Measurements from ENCODE around the gene TBC1D1.
A peak's percentile ranks its signal among the peaks of the same experiment; 100 is the strongest.
"Not testable (repeated sequence)": the region's sequence is repeated elsewhere in the genome, so short reads cannot be mapped to it uniquely, and the experiment has no call there.

The TBC1D1 gene

DNA sequence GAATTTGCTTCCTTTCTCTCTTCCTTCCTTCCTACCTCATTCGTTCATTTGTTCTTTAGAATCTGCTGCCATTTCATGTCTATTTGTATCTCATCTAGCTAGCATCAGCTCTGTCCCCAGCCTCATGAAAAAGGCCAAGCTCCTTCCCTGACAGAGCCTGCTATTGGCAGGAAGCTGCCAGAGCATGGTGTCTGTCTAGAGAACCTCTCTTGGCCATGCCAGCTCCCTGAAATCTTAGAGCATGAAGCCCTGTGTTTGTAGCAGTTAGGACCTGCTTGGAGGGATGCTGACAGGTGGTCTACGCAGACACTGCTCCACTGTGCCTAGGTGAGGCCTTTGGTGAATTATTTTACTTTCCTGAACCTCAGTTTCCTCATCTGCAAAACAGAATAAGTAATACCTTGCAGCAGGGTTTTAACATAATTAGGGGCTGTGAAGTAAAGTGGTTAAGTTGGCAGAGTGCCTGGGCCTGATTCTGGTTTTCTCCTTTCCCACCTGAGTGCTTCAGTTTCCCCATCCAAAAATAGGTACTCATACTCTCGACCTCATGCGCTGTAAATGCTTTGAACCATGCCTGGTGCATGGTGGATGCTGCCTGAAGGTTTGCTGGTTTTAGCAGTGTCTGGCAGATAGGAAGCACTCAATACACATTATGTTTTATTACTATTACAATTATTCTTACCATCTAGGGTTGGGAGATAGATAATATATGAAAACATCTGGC, 74.0 kb downstream of the TBC1D1 start:
- DNase-seq (ENCODE audit: low read depth in 2 of 2): no peak

DNA sequence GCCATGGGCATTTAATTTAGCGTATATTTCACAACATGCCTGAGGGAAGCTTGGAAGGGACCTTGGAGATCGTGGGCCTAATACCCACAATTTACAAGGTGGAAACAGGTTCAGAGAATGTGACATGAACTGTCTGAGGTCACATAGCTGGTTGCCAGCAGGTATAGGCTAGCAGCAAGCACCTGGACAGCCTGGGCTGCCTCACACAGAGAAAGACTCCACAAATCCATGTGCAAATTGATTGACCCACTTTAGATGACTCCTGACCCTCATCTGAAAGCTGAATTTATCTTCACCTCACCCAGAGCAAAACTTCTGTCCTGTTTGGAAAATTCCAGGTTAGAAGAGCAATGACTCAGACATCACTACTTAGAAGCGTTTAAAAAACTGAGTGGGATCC, 75.2 kb downstream of the TBC1D1 start:
- DNase-seq (ENCODE audit: low read depth in 2 of 2): no peak

- no peak for DNase-seq (ENCODE audit: low read depth in 2 of 2)
Observed at GRCh38 chr4:37967736-37968135, 76.9 kb downstream of the TBC1D1 start.

- no peak for DNase-seq (ENCODE audit: low read depth in 2 of 2)
Observed at GRCh38 chr4:37968747-37969146, 77.9 kb downstream of the TBC1D1 start.

DNA sequence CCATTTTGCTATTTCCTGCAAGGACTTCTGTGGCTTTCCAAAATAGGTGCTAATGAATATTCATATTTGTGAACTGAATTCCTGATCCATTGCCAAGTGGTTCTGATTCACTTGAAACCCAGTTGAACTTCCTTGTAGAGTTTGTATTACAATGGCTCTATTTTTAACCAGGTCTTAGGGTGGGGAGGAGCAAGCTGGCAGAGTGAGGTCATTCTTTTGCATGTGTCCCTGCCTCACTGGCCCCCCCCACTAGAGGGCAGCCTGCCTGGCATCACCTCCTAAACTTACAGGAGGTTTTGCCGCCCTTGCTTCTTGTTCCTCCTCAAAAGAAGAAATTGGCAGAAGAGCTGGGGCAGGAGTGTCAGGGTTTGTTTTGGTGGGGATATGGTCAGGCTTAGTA, 79.8 kb downstream of the TBC1D1 start:
- peak; percentile 16 to 53 for DNase-seq (ENCODE audit: low read depth in 2 of 2)

DNA sequence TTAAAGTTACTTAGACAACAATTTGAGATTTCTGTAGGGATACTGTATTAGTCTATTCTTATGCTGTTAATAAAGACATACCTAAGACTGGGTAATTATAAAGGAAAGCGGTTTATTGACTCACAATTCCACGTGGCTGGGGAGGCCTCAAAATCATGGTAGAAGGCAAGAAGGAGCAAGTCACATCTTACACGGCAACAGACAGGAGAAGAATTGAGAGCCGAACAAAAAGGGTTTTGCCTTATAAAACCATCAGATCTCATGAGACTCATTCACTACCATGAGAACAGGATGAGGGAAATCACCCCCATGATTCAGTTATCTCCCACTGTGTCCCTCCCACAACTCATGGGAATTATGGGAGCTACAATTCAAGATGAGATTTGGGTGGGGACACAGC, 80.3 kb downstream of the TBC1D1 start:
- DNase-seq (ENCODE audit: low read depth in 2 of 2): no peak

- DNase-seq (ENCODE audit: low read depth in 2 of 2): no peak
Observed at GRCh38 chr4:37973441-37973840, 82.6 kb downstream of the TBC1D1 start.

- DNase-seq (ENCODE audit: low read depth in 2 of 2): not testable (repeated sequence)
Observed at GRCh38 chr4:37975321-37975822, 84.5 kb downstream of the TBC1D1 start.

GRCh38 chr4:37976507-37976906, 85.6 kb downstream of the TBC1D1 start:
- no peak for DNase-seq (ENCODE audit: low read depth in 2 of 2)

GRCh38 chr4:37976991-37977470, 86.1 kb downstream of the TBC1D1 start:
- peak; percentile 62 to 68 for DNase-seq (ENCODE audit: low read depth in 2 of 2)

- peak; percentile 61 to 66 for DNase-seq (ENCODE audit: low read depth in 2 of 2)
Observed at GRCh38 chr4:37977471-37978247, 86.8 kb downstream of the TBC1D1 start.

- DNase-seq (ENCODE audit: low read depth in 2 of 2): peak; percentile 20 to 21
Observed at GRCh38 chr4:37978248-37978924, 87.5 kb downstream of the TBC1D1 start.

DNA sequence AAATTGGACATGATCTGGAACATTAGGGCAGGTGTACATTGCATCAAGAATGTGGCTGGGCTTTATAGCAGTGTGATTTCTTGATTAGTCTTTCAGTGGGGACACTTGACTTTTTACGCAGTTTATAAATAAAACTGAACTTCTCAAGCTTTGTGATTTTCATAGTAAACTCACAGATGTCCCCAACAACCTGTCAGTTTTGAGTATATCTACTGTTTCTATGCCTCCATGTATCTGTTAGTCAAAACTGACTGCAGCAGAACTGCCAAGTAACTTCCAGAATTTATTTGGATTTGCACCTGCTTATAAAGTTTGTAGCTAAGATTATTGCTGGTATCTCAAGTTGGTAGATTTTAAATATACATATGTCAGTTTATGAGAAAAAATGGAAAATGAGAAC, 89.4 kb downstream of the TBC1D1 start:
- DNase-seq (ENCODE audit: low read depth in 2 of 2): no peak

DNA sequence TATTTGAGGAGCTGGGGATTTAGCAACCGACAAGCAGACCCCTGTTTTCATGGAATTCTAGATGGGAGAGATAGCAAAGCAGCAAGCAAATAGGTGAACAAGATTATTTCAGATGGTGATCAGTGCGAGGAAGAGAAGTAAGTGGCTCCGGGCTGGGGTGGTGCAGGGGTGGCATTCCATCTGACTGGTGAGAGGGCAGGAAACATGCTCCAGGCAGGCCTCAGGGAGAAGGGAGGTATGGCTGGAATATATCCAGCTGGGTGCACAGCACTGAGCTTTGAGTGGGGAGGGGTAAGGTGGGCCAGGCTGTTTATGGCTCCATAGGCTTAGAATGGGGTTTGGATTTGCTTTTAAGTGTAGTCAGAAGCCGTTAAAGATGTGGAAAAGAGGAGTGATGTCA, 90.5 kb downstream of the TBC1D1 start:
- DNase-seq (ENCODE audit: low read depth in 2 of 2): no peak

DNA sequence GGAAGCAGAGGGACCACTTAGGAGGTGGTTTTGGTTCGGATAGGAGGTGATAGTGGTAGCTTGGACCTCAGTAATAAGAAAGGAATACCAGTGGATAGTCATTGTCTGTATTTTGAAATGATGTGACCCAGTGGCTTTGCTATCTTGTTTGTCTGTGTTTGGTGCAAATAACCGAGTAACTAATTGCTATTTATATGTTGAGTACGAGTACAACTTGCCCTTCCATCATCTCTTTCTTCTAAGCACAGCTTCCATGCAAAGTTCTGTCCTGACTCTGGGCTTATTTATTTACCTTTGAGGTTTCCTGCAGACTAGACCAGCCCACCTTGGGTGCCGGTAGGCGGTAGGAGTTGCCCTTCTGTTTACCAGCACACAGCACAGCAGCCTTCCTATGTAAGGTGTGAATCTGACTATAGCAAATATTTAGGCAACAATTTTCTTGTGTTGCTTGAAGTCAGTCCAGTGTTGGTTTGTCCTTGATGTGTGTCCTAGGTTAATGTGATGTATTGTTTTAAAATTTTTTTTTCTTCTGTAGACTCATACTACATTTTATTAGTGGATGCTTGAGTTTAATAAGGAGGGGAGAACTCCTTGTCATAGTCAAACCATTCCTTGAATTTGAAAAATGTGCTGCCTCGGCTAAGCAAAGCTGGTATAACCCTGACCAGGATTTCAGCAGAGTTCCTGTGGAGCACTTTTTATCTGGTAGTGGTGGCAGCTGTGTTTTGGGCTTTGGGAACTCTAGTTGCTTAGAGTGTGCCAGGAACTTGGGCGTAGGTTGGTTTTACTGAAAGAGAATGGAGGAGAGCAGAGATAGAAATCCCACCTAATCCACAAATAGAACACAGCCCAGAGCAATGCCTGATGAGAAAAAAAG, 91.2 kb downstream of the TBC1D1 start:
- DNase-seq (ENCODE audit: low read depth in 2 of 2): no peak

DNA sequence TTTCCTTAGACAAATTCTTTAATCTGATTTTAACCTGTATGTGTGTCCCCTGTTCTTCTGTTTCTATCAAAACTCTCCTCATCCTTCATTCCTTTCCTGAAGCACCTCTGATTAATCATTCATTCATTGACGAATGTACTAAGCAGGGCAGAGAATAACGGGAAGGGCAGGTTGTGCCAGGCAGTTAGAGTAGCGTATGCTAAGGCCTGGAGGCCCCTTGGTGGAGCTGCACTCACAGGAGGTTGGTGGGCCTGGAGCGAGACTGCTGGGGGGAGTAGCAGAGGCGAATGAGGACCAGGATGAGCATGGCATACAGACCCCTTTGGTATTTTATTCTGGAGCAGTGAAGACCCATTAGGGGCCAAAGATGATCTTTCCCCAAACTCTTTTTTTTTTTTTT, 91.9 kb downstream of the TBC1D1 start:
- DNase-seq (ENCODE audit: low read depth in 2 of 2): no peak

GRCh38 chr4:37983951-37984350, 93.1 kb downstream of the TBC1D1 start:
- DNase-seq (ENCODE audit: low read depth in 2 of 2): no peak

- DNase-seq (ENCODE audit: low read depth in 2 of 2): no peak
Observed at GRCh38 chr4:37985730-37986275, 94.9 kb downstream of the TBC1D1 start.

DNA sequence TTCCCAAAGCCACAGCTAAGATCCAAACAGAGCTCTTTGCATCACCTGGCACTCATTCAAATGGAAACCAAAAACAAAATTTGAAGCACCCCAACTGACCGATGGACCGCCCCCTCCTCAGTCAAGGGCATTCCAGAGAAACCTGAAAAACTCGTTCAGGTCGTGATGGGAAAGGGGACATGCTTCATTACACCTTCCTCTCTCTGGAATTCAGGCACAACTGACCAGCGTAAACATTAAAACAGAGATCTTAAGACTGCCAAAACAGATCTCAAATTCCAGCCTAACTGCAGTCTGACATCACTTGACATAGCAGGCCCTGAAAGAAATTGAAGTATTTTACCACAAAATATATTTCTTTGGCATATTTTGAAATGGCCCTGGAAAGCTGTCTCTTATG, 97.8 kb downstream of the TBC1D1 start:
- no peak for DNase-seq (ENCODE audit: low read depth in 2 of 2)

- DNase-seq (ENCODE audit: low read depth in 2 of 2): no peak
Observed at GRCh38 chr4:37989398-37990260, 98.7 kb downstream of the TBC1D1 start.
